Limb (tissue), 2 donors: ENCODE measurements around the gene TRIM43B.
A peak's percentile ranks its signal among the peaks of the same experiment; 100 is the strongest.
"Not testable (repeated sequence)": the region's sequence is repeated elsewhere in the genome, so short reads cannot be mapped to it uniquely, and the experiment has no call there.

Experiments used
- DNase-seq, 2 donors: peaks; one replicate each; pipeline ENCODE4 v3.0.0-alpha.2; 2016; ENCODE audit errors: extremely low spot score in 2 of 2

The TRIM43B gene

DNA sequence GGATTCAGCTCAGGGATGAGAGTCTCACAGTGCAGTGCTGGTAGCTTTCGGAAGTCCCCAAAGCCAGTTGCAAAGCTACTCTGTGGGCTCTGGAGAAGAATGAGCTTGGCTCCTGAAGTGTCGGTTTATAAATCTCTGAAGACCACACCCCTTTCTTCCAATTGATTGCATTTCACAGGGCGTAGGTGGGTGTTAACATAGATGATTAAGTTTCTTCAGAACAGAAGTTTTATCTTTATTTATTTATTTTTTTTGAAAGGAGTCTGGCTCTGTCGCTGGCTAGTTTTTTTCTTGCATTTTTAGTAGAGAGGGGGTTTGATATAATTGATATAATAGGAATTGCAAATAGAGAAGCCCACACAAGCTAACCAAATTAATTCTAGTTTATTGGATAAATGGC is at the start of gene TRIM43B:
Gene TRIM43B, minus strand, starts transcription at position 101 of the 400 bp plus-strand sequence. CDS start 2,040 bp downstream, outside the sequence.
- DNase-seq, result not testable (repeated sequence)

GRCh38 chr2:95531254-95531771 is 46.8 kb upstream of the TRIM43B start:
- no peak for DNase-seq

GRCh38 chr2:95530734-95531133 is 46.2 kb upstream of the TRIM43B start:
- no peak for DNase-seq

GRCh38 chr2:95526360-95527341 is 42.1 kb upstream of the TRIM43B start:
- peak; percentile 65 to 87 for DNase-seq

GRCh38 chr2:95525294-95526035 is 40.9 kb upstream of the TRIM43B start:
- DNase-seq, result peak in 1 of 2 donors; percentile 33

DNA sequence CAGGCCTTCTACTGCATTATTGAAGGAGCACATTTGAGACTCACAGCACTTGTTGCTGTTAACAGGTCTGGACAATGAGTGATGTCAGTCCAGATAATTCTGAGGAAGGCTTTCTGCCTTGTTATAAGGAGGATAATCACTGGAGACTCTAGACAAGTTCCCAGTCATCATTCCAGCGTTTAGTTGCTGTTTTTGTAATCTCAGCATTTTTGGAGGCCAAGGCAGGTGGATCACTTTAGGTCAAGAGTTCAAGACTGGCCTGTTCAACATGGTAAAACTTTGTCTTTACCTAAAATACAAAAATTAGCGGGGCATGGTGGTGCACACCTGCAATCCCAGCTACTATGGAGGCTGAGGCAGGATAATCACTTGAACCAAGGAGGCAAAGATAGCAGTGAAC is 39.6 kb upstream of the TRIM43B start:
- DNase-seq, result no peak

DNA sequence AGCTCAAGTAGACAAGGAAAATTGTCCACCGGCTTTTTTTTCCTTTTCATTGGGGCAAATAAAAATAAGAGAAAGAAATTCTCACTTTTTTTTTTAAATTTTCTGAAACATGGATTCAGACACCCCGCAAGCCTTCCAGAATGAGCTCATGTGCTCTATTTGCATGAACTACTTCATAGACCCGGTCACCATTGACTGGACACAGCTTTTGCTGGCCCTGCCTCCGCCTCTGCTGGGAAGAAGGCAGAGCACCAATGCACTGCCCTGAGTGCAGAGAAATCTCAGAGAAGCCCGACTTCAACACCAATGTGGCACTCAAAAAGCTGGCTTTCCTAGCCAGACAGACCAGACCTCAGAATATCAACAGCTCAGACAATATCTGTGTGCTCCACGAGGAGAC is 30.2 kb upstream of the TRIM43B start:
- no peak for DNase-seq

- DNase-seq, result not testable (repeated sequence)
Measured at GRCh38 chr2:95514226-95514625, 29.7 kb upstream of the TRIM43B start.

- no peak for DNase-seq
Measured at GRCh38 chr2:95509408-95509807, 24.9 kb upstream of the TRIM43B start.

DNA sequence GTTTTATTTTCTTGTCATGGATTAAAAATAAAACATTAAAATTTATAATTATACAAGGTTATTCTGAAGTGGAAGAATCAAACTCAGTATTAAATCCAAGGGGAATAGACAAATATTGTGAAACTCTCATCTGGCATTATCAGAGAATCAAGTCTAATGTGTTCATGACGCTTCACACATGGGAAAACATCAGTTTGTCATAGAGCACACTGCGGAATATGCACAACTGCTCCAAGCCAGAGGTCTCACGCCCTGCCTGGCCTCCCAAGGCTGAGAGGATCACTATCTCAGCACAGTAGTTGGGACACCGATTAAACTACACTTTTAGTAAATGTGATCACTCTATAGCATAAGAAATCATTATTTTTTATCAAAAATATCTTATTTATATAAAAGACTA is 20.7 kb upstream of the TRIM43B start:
- no peak for DNase-seq

- DNase-seq, result no peak
Measured at GRCh38 chr2:95500854-95501253, 16.3 kb upstream of the TRIM43B start.

DNA sequence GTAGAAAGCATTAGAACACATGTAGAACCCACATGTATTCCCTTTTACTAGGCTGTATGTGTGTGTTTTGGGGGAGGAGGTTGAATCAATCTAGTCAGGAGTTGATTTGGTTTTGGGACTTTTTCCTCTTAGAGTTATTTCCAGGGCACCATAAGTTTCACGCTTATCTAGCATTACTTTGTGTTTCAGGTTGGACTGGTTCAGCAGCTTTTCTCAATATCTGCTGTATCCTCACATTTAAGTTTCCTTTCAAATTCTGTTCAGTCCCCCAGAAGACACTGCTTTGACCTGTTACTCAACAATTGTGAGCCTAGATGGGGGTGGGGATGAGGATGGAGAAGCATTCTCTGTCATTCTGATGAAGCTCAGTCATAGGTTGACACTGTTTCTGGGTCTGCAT is 7.5 kb upstream of the TRIM43B start:
- not testable (repeated sequence) for DNase-seq

DNA sequence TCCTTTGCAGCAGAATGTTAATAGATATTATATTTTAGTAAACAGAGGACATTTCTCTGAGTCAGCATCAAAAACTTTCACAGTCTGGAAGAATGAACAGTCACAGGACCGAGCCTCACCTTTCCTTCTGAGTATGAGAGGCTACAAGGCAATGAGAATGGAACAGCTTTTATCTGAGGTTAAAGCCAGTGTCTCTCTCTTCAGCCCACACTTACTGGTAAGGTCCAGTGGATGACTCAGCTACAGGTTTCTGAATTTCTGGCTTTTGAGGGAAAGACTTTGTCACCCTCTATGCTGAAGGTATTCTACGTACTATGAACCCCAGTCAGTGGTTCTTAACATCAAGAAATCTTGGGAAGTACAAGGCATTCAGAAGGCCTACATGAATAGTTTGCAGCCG is 9.5 kb downstream of the TRIM43B start:
- DNase-seq, result not testable (repeated sequence)

DNA sequence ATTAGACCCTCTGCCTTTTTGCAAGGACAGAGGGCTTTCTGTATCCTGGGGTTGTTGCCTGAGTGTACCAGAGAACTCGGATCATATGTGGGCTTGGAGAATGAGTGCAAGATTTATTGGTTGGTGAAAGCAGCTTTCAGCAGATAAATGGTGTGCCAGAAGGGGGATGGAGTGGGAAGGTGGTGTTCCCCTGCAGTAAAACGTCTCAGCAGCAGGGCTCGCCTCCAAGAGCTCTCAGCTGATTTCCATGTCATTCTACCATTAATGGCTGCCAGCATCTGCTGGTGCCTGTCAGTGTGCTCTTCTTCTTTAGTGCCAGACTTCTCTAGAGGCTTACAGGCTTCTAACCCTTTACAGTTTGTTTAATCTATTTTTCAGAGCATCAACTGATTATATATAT is 16.6 kb downstream of the TRIM43B start:
- DNase-seq, result not testable (repeated sequence)

- DNase-seq, result not testable (repeated sequence)
Measured at GRCh38 chr2:95466572-95466971, 18.0 kb downstream of the TRIM43B start.

DNA sequence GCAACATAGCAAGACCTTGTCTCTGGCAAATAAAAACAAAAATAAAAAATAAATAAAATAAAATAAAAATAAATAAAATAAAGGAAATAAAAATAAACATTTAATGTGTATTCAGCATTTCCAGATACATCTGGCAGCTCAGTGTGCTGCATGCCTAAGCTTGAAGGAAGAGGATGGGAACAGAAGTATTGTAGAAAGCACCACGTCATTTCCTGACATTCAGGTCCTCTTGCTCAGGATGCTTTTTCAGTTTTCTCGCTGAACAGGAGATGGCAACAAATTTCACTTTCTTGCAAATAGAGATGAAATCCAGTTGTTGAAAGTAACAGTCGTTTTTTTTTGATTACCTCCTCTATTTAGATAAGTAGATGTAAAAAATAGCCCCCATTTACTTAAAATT is 21.3 kb downstream of the TRIM43B start:
- DNase-seq, result not testable (repeated sequence)

- not testable (repeated sequence) for DNase-seq
Measured at GRCh38 chr2:95445317-95445716, 39.2 kb downstream of the TRIM43B start.

DNA sequence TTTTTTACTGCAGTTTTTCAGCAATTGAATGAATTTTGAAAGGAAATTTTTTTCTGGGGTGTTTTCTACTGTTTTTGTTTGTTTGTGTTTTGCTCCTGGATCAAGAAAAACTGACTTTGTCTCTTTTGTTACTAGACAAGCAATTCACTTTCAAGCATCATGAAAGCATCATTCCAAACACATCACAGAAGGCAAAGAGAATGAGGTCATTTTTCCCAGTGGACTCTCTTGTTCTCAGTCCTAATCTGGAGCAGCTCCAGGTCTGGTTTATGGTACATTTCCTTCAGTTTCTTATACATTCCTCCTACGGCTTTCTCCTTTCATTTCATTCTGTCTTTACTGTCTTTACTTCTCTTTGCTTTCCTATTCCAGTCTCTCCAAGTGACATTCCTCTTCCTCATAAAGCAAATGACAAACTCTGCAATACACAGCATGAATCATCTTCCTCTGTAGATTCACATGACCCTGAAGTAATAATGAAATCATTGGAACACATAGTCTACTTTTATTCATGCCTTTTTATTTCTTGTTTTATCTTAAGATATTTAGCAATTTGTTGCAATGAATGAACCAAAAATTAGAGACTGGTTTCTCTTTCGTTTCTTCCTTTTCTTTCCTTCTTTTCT is 42.0 kb downstream of the TRIM43B start:
- DNase-seq, result not testable (repeated sequence)

- not testable (repeated sequence) for DNase-seq
Measured at GRCh38 chr2:95435872-95436209, 48.7 kb downstream of the TRIM43B start.

DNA sequence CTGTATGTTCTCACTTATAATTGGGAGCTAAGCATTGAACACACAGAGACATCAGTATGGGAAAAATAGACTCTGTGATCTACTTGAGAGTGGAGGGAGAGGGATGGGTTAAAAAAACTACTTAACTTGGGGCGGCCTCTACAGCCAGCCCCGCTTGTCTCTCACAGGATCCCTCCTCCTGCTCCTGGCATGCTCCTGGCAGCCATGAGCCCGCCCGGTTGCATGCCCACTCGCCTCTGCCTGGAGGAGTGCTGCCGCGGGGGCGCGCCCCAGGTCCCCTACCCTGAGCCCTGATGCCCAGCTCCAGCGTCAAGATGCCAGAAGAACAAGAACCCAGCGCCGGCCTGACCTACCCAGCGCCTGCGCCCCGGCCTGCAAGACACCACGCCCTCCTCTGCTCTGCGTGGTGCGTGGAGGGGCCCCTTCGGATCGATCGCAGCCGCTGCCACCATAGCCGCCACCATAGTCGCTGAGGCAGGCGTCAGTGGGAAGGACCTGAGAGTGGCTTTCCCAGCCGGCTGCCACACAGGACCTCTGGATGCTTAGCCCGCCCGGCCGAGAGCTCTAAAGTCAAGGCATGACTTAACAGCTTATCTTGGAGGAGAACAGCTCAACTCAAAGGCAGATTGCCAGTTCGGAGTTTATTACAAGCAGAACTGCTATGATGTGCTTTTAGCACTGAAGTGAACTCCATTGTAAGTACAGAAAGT is 49.2 kb downstream of the TRIM43B start:
- DNase-seq, result not testable (repeated sequence)

GRCh38 chr2:95434507-95435076 is 50.0 kb downstream of the TRIM43B start:
- DNase-seq, result not testable (repeated sequence)
